ENCODE data around the gene ANKRD33. TPM values are rescaled to one million over a fixed set of nuclear protein-coding genes. Genes with fewer than 3 reads are reported as not detected.

ANKRD33 gene
- total RNA-seq, 1 donor from 2014 or later: not detected

GRCh38 chr12:51863933-51864832 is 23.7 kb upstream of the ANKRD33 start:
- no peak for FAIRE-seq
- H3K27me3 ChIP-seq (ENCODE audit: control insufficient read depth, insufficient read depth, low read length): peaks cover 32% of the 10 kb centered on the region
- H3K4me3 ChIP-seq (ENCODE audit: low read depth, low read length): no peak overlapping the region
- H3K36me3 ChIP-seq (ENCODE audit: control insufficient read depth, insufficient read depth, low read length): no peaks in the 10 kb centered on the region
- DNase-seq (ENCODE audit: low read depth): no peak
- TF ChIP-seq, protein P1, sequence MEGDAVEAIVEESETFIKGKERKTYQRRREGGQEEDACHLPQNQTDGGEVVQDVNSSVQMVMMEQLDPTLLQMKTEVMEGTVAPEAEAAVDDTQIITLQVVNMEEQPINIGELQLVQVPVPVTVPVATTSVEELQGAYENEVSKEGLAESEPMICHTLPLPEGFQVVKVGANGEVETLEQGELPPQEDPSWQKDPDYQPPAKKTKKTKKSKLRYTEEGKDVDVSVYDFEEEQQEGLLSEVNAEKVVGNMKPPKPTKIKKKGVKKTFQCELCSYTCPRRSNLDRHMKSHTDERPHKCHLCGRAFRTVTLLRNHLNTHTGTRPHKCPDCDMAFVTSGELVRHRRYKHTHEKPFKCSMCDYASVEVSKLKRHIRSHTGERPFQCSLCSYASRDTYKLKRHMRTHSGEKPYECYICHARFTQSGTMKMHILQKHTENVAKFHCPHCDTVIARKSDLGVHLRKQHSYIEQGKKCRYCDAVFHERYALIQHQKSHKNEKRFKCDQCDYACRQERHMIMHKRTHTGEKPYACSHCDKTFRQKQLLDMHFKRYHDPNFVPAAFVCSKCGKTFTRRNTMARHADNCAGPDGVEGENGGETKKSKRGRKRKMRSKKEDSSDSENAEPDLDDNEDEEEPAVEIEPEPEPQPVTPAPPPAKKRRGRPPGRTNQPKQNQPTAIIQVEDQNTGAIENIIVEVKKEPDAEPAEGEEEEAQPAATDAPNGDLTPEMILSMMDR (IDR thresholded peaks at IDR 0.05; ENCODE audit: insufficient read depth, low read length, severe bottlenecking): no peak

DNA sequence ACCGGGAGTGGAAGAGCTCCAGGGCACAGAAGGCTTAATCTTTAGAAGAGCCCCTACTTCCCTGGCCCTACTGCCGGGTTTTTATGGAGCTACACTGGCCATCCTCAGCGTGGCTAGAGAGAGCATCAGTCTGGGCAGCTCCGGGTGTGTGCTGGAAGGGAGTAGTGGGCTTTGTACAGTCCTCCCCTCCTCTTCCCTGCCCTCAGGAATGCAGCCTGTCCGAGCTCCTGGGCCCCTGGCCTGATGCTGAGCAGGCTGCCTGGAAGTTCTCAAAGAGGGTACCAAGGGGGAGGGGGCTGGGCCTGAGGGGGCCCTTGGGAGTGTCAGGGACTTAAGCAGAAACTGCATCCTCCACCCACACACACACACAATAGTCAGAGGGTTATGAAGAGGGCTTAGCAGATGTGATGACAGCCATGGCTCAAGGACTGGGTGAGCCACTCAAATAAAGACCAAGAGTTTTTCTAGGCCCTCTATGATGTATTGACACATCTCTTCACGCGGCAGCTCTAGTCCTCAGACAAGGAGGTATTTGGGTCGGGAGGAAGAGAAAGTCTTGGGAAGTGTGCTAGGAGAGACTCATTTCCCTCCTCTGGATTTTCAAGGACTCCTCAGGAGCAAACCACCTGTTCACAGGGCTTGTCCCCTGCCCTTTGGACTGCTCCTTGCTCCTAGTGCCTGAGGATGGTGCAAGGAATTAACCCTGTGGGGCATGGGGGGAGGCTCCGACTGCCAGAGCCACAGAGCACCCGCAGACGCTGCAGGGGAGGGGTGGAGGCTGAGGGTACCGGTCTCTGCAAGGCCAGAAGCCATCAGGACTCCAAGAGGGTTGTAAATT is 22.9 kb upstream of the ANKRD33 start:
- FAIRE-seq (no peak), DNase-seq (ENCODE audit: low read depth) (no peak)
- Histone ChIP-seq H3K36me3 (ENCODE audit: control insufficient read depth, insufficient read depth, low read length) (no peaks in the 10 kb centered on the region), H3K4me3 (ENCODE audit: low read depth, low read length) (no peak overlapping the region), H3K27me3 (ENCODE audit: control insufficient read depth, insufficient read depth, low read length) (peaks cover 39% of the 10 kb centered on the region)
- TF ChIP-seq, protein P1 (IDR thresholded peaks at IDR 0.05; ENCODE audit: insufficient read depth, low read length, severe bottlenecking): no peak

DNA sequence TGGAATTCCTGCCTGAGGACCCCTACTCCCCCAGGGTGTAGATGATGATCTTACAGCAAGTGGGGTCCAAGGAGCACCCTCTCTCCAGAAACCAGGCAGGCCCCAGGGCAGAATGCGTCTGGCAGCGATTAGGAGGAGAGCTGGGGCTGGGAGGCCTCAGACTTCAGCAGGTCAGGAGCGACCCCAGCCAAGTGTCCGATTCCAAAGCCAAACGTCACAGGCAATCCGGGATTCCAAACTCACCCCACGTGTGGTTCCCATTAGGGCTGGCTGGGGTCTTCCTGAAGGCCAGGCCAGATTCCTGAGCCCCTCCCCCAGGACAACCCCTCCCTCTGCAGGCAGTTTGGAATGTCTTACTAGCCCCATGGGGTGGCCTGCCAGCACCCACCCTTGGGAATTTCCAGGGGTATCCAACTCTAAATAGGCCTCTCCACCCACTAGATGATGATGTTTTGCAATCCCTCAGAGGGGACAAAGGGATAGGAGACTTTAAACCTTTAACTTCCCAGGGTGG is 22.1 kb upstream of the ANKRD33 start:
- Histone ChIP-seq H3K36me3 (ENCODE audit: control insufficient read depth, insufficient read depth, low read length) (no peaks in the 10 kb centered on the region), H3K27me3 (ENCODE audit: control insufficient read depth, insufficient read depth, low read length) (peaks cover 44% of the 10 kb centered on the region), H3K4me3 (ENCODE audit: low read depth, low read length) (no peak overlapping the region)
- no peak for DNase-seq (ENCODE audit: low read depth)
- no peak for FAIRE-seq
- TF ChIP-seq, protein P1 (IDR thresholded peaks at IDR 0.05; ENCODE audit: insufficient read depth, low read length, severe bottlenecking): no peak

DNA sequence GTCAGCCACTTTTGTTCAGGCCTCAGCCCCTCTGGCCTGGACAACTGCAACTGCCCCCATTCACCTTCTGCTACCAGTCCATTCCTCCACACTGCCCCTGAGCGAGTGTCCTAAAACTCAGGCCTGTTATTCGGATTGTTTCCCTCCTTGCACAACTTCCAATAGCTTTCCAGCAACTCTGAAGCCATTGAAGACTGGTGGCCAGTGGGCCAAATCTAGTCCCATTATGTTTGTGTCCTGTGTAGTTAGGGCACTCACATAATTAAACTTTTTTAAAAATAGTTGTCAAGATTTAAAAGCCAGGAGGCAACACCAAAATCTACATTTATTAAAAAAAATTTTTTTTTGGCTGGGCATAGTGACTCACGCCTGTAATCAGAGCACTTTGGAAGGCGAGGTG is 21.6 kb upstream of the ANKRD33 start:
- TF ChIP-seq, protein P1 (IDR thresholded peaks at IDR 0.05; ENCODE audit: insufficient read depth, low read length, severe bottlenecking): no peak
- FAIRE-seq: no peak
- peaks cover 44% of the 10 kb centered on the region for H3K27me3 ChIP-seq (ENCODE audit: control insufficient read depth, insufficient read depth, low read length)

DNA sequence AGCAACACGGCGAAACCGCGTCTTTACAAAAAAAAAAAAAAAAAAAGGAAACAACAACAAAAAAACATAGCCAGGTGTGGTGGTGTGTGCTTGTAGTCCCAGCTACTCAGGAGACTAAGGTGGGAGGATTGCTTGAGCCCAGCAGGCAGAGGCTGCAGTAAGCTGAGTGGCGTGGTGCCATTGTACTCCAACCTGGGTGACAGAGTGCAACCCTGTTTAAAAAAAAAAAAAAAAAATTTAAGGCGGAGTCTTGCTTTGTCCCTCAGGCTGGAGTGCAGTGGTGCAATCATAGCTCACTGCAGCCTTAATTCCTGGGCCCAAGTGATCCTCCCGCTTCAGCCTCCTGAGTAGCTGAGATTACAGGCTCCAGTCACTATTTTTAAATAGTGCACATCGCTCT is 21.1 kb upstream of the ANKRD33 start:
- DNase-seq (ENCODE audit: low read depth) (no peak), FAIRE-seq (no peak)
- TF ChIP-seq, protein P1 (IDR thresholded peaks at IDR 0.05; ENCODE audit: insufficient read depth, low read length, severe bottlenecking): no peak
- no peak overlapping the region for H3K4me3 ChIP-seq (ENCODE audit: low read depth, low read length)
- H3K27me3 ChIP-seq (ENCODE audit: control insufficient read depth, insufficient read depth, low read length): peaks cover 44% of the 10 kb centered on the region
- H3K36me3 ChIP-seq (ENCODE audit: control insufficient read depth, insufficient read depth, low read length): no peaks in the 10 kb centered on the region

More for the DNA sequence above, 21.6 kb upstream of the ANKRD33 start:
- no peaks in the 10 kb centered on the region for H3K36me3 ChIP-seq (ENCODE audit: control insufficient read depth, insufficient read depth, low read length)
- no peak for DNase-seq (ENCODE audit: low read depth)
- no peak overlapping the region for H3K4me3 ChIP-seq (ENCODE audit: low read depth, low read length)

Data from bronchial epithelial cell (primary cell).